ACHN (cell line): Measurements from ENCODE around the gene LOXL1.

Experiments
- DNase-seq: peaks from one replicate; pipeline ENCODE4 v3.0.0-alpha.2; 2015
- in situ Hi-C: cut with HindIII; loops from 2 replicates; pipeline ENCODE4 v1.10.0; 2017; ENCODE audit warnings: low sequenced_read_pairs, low pct_ligation_motif_present, low pct_unique_long_range_greater_than_20kb

Gene LOXL1, protein sequence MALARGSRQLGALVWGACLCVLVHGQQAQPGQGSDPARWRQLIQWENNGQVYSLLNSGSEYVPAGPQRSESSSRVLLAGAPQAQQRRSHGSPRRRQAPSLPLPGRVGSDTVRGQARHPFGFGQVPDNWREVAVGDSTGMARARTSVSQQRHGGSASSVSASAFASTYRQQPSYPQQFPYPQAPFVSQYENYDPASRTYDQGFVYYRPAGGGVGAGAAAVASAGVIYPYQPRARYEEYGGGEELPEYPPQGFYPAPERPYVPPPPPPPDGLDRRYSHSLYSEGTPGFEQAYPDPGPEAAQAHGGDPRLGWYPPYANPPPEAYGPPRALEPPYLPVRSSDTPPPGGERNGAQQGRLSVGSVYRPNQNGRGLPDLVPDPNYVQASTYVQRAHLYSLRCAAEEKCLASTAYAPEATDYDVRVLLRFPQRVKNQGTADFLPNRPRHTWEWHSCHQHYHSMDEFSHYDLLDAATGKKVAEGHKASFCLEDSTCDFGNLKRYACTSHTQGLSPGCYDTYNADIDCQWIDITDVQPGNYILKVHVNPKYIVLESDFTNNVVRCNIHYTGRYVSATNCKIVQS

GRCh38 chr15:73926219-73927002 lies at the start of gene LOXL1:
LOXL1 (plus strand) TSS chr15:73926462; CDS start chr15:73926784, 322 bp downstream.
- DNase-seq: peak; percentile 68
- in situ Hi-C loops: no loop called here

DNA sequence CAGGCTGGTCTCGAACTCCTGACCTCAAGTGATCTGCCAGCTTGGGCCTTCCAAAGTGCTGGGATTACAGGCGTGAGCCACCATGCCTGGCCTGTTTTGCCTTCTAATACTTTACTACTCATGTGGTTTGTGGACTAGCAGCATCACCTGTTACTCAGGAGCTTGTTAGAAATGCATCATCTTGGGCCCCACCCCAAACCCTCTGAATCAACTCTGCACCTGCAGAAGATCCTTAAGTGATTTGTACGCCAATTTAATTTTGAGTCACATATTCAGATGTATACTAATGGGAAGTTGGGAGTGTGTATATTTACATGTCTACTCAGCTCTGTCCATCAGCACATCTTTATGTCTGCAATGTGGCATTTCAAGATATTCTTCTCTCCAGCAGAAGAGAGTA lies 46.8 kb upstream of the LOXL1 start:
- DNase-seq: no peak
- in situ Hi-C loops: no loop called here

DNA sequence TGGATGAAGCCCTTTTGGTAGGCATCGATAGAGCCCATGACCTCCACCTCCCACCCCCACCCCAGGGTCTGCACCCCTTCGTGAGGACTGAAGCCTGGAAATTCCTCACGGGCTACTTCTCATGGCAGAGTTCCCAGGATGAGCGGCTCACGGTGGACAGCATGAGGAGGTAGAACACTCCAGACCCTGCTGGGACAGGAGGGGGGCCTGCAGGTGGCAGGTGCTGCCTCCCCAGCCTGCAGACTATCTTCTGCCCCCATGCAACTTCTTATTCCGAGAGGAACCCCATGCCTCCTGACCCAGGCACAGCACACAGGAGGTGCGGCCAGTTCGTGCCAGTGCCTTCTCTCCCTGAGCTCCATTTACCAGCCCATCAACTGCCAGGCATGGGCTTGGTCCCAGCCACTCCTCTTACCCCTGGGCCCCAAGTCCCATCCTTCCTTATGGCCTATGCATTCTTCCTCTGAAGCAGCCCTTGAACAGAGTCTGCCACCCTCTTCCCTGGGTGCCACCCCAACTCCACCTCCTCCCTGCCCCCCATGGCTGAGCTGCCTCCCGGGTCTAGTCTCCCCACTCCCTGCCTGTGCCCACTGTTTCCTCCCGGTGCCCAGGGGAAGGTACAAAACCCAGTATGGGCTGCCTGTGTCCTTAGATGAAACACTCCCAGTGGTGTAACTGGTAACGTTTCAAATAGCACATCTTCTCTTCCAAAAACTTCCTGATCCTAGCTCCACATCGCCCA lies 44.5 kb upstream of the LOXL1 start:
- no peak for DNase-seq
- in situ Hi-C loops: no loop called here

- no peak for DNase-seq
- in situ Hi-C loops: no loop called here
These were observed 43.4 kb upstream of the LOXL1 start for GRCh38 chr15:73882761-73883419.

DNA sequence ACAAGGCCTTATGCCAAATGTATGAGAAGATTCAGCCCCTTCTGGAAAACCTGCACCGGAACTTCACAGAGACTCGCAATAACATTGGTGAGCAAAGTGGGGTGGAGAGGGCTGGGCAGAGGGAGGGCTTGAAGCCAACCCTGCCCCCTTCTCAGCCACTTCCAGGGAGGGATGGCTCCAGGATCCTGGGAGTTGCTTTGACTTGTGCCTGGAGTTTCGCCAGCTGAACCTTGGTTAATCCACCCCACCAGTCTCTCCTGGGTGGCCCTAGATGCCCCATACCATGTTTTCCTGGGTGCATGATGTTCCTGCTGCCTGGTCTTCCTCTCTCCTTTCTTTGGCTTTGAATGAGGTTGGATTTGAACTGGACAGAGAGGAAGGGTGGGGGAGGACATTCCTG lies 42.1 kb upstream of the LOXL1 start:
- no peak for DNase-seq
- in situ Hi-C loops: no loop called here

DNA sequence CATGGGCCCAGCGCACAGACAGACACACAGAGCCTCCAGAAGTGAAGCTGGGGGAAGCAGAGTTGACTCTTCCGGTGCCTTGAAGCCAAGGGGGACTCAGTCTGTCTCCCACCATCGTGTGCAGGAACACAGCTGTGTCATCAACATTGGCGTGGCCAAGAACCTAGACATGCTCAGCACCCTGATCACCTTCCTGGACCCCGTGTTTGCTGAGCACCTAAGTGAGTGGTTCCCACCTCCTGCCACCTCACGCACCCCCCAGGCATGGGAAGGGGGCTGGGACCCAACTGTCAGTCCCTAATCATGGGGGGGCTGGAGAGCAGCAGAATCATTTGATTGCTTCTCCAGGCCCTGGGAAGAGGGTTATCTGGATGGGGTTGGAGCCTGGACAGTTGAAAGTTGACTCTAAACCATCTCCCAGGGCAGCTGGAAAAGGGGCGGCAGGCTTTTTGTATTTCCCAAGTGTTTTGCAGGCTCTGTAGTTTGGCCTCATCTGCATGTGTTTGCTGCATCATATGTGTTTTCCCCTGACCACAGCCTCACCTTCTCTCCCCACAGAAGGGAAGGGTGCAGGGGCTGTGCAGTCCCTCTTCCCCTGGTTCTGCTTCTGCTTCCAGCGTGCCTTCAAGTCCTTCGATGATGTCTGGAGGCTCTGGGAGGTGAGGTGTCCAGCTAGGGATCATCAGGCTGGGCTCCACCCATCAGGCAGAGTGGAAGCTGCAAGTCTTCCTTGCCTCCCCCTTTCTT lies 40.1 kb upstream of the LOXL1 start:
- in situ Hi-C loops: no loop called here
- DNase-seq: no peak

- no peak for DNase-seq
- in situ Hi-C loops: no loop called here
These were observed 39.4 kb upstream of the LOXL1 start for GRCh38 chr15:73886717-73887345.

- in situ Hi-C loops: no loop called here
These were observed 38.8 kb upstream of the LOXL1 start for GRCh38 chr15:73887481-73887880.

GRCh38 chr15:73888224-73889041 lies 37.8 kb upstream of the LOXL1 start:
- no peak for DNase-seq
- in situ Hi-C loops: no loop called here

More at GRCh38 chr15:73887481-73887880, 38.8 kb upstream of the LOXL1 start:
- no peak for DNase-seq

- no peak for DNase-seq
- in situ Hi-C loops: no loop called here
These were observed 37.1 kb upstream of the LOXL1 start for GRCh38 chr15:73889053-73889761.

DNA sequence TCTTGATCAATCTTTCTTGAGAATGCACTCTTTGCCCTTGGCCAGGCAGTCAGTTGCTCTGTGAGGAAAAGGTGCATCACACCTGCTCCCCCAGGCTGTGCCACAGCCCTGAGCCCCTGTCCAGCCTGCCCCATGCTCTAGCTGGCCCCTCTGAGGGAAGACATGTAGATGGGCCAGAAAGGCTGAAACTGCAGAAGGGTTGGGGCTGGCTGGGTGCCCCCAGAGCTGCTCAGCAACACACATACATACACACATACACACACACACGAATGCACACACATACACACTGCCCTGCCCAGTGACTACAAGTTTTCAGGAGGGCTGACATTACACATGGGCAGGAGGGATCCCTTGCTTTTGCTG lies 36.5 kb upstream of the LOXL1 start:
- in situ Hi-C loops: no loop called here
- DNase-seq: no peak

DNA sequence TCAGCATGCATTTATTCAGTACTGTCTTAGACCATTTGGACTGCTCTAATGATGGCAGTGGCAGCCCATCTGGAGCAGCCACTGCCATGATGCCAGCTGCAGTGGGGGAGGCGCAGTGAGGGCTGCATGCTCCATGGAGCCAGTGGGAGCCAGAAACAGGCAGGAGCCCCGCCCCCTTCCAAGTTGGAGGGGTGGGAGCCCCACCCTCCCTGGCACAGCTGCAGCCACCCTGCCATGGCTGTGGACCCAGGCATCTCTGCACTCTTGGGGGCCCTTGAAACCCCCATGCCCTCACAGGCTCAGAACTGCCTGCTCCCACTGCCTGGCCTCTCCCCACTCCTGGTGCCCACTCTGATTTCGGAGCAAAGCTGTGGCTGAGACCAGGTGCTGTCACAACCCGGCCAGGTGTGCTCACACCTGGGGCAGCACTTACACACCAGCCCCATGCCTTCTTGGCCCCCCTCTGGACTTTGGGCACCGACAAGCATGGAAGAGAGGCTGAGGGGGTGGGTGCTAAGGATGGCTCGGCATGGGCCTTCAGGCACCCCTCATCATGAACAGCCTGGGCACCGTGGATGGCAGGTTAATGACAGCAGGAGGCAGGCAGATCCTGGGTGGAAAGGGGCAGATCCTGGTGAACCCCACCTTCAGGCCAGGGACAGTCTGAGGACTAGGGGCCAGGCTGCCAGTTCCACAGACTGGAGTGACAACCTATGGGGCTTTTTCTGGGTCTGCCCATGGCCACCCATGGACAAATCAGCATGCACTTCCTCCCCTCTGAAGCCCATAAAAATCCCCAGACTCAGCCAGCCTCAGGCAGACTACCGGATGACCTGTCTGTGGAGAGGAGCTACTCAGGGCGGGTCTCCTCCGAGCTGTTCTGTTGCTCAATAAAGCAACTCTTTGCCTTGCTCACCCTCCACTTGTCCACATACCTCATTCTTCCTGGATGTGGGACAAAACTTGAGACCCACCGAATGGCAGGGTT lies 34.6 kb upstream of the LOXL1 start:
- no peak for DNase-seq
- in situ Hi-C loops: no loop called here

DNA sequence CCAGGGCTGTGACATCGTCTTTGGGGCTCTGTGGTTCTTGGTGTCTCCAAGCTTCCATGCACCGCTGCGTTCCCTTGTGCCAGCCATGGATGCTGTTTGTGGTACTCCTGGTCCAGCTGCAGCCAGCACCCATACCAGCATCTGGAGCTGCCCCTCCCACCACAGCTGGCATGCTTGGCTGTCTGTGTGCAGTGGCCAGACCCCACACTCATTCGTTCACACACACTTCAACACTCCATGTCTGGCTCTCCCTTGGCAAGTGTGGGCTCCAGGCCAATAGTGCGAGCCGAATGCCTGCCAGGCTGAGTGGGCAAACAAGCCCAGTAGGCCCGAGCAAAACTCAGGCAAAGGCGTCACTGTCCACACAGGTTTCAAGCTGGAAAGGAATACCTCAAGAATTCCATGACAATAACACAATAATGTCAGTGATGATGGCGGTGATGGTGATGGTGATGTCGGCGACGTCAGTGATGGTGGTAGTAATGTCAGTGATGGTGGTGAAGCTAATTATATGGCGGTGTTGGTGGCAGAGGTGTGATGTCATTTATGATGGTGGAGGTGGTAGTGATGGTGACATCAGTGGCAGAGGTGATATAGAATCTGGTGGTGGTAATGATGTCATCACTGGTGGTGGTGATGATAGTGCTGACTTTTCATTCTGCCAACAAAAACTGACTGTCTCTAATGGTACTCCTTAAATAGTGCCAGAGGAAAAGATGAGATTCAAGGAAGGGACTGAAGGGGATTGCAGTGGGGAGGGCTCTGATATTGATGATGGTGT lies 33.6 kb upstream of the LOXL1 start:
- no peak for DNase-seq

DNA sequence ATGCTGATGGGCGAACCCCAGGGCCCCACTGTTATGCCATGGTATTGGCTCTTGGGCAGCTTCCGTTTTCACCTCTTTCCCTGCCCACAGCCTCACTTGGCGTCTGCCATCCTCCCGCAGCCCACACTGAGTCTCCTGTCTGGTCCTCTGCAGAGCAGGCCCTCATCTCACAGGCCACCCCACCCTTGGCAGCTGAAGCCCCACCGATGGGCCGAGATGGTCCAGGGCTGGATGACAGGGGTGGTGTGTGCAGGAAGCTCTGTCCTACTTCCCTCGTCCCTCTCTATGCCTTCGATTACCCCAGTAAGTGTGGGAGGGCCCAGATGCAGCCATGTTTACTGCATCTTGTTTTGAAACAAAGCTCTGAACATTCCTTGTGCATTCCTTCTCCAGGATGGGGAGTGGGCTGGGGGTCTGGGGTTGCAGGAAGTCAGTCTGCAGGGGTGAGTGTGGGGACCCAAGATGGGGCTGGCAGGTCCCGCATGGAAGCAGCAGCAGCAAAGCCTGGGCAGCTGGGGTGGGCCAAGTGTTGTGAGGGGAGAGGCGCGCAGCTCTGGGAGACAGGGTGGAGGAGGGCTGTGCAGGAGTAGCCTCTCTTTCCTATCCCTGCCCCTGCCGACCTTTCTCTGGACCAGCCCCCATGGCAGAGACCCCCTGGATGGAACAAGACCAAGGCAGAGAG lies 32.0 kb upstream of the LOXL1 start:
- in situ Hi-C loops: no loop called here
- no peak for DNase-seq

More for the DNA sequence above, 33.6 kb upstream of the LOXL1 start:
- in situ Hi-C loops: no loop called here
